Stimulated activated CD8-positive, alpha-beta memory T cell treated with anti-CD3 and anti-CD28 coated beads, Interleukin-2, amount 100 ng/mL, for 1 hour (primary cell): Measurements from ENCODE around the gene RPS6KB1.
"Not testable (repeated sequence)": the region's sequence is repeated elsewhere in the genome, so short reads cannot be mapped to it uniquely, and the experiment has no call there.

Source experiments
- DNase-seq, 2 donors: peaks; one replicate each; pipeline ENCODE4 v3.0.0-alpha.2; 2020; ENCODE audit warnings: low read depth in 2 of 2

RPS6KB1 gene

DNA sequence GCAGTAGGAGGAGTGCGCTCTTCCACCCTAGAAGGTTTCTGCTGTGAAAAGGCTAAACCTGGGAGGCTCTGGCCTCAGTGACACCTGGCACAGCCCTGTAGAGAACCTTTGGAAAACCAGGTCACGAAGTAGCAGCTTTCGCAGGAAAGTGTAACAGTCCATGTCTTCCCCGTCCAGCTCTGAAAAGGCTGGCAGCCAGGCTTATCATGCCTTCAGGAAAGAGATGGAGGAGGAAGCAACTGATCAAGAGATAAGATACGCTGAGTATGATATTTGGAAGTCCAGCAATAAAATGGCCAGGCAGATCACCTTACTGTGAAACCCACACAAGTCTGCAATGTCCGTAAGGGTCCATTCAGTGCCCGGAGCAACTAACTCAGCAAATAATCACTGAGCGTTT lies 22.4 kb upstream of the RPS6KB1 start:
- no peak for DNase-seq

- no peak for DNase-seq
These were observed 20.6 kb upstream of the RPS6KB1 start for GRCh38 chr17:59872351-59872750.

DNA sequence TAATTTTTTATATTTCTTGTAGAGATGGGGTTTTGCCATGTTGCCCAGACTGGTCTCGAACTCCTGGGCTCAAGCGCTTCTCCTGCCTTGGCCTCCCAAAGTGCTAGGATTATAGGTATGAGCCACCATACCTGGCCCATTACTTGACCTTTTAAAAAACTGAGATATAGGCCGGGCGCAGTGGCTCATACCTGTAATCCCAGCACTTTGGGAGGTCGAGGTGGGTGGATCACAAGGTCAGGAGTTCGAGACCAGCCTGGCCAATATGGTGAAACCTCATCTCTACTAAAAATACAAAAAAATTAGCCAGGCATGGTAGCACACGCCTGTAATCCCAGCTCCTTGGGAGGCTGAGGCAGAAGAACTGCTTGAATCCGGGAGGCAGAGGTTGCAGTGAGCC lies 19.5 kb upstream of the RPS6KB1 start:
- not testable (repeated sequence) for DNase-seq

DNA sequence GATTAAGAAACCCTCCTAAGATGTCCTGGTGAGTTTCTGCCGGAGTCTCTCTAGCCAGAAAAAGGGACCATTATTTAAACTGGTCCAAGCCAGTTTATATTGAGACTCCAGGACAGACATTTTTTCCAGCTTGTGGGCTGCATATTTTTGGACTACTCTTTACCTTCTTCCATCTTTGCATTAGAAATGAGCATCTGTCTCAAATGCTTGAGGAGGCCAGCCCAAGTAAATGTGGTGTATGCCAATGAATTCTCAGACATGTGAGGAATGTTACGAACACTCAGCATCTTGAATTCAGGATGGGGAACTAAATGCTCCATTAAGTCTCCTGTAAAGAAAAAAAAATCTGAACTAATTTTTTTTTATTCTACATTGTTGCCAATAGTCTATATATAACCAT lies 18.5 kb upstream of the RPS6KB1 start:
- DNase-seq = no peak

DNA sequence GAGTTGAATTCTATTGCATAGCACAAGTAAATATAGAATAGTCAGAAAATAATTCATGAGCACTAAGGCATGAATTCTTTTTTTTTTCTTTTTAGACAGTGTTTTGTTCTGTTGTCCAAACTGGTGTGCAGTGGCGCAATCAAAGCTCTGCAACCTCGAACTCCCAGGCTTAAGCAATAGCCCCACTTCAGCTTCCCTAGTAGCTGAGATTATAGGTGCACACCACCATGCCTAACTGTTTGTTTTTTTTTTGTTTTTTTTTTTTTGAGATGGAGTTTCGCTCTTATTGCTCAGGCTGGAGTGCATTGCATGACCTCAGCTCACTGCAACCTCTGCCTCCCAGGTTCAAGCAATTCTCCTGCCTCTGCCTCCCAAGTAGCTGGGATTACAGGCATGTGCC lies 16.8 kb upstream of the RPS6KB1 start:
- DNase-seq = no peak

GRCh38 chr17:59877965-59878364 lies 15.0 kb upstream of the RPS6KB1 start:
- no peak for DNase-seq

- no peak for DNase-seq
These were observed 14.3 kb upstream of the RPS6KB1 start for GRCh38 chr17:59878624-59879023.

GRCh38 chr17:59884861-59885260 lies 8.1 kb upstream of the RPS6KB1 start:
- DNase-seq = no peak

GRCh38 chr17:59888145-59888750 lies 4.7 kb upstream of the RPS6KB1 start:
- DNase-seq = no peak

DNA sequence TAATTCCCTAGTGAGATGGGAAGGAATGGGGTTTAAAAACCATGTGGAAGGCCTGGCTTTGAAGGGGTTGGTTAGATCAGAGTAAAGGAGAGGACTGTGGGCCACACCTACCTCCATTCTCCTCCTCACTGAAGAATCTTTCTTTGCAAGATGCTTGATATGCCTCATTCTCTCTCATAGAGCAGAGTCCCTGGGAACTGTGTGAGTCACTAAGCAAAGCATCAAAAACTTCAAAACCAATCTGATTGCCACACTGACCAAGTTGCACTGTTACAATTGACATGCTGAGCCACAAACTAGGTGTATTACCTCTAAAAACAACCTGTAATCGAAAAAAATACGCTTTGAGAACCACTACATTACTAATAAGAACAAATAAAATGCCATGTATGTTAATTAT lies 2.2 kb upstream of the RPS6KB1 start:
- no peak for DNase-seq

GRCh38 chr17:59892251-59892923 lies 534 bp upstream of the RPS6KB1 start:
- no peak for DNase-seq

DNA sequence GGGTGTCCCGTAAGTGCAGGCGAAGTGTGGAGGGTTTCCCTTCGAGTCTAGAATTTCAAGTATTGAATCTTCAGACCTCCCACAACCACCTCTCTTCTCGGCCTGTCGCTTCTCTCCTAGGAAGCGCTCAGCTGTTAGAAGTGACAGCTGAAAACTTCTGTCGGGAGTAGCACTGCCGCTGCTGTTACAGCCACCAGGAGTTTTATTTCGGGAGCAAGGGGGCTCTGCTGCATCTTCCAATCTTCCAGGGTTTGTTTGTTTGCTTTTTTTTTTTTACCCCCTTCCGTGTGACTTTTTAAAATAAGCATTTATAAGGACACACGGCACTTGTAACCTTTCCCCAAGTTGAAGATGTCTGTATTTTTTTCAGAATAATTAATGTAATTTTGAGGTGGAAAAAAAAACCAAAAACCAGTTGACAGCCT lies 767 bp downstream of the RPS6KB1 start:
- no peak for DNase-seq

- no peak for DNase-seq
These were observed 4.2 kb downstream of the RPS6KB1 start for GRCh38 chr17:59897090-59897489.

DNA sequence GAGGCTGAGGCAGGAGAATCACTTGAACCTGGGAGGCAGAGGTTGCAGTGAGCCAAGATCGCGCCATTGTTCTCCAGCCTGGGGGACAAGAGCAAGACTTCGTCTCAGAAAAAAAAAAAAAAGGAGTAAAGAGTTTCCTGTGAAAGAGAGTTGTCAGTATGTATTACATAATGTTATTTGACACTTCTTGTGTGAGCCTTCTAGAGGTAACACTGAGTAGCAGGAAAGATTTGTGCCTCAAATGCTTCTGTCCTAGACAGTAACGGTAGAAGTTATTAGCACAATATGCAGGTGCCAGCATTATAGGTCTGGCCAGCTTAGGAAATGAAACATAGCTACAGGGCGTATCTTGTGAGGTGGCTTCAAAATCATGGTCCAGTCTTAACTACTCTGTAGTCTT lies 6.2 kb downstream of the RPS6KB1 start:
- no peak for DNase-seq

- DNase-seq = no peak
These were observed 8.7 kb downstream of the RPS6KB1 start for GRCh38 chr17:59901604-59902003.

DNA sequence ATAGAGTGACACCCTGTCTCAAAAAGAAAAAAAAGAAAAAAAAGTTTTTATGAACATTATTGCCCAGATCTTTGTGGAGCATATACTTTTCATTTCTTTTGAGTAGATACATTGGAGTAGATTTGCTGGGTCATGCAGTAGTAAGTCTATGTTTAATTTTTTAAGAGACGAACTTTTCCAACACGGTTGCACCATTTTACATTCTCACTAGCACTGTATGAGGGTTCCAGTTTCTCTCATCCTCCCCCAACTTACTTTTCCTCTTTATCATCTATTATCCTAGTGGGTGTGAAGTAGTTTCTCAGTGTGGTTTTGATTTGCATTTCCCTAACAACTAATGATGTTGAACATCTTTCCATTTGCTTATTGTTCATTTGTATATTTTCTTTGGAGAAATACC lies 10.5 kb downstream of the RPS6KB1 start:
- DNase-seq = no peak

- no peak for DNase-seq
These were observed 14.5 kb downstream of the RPS6KB1 start for GRCh38 chr17:59907467-59907866.

DNA sequence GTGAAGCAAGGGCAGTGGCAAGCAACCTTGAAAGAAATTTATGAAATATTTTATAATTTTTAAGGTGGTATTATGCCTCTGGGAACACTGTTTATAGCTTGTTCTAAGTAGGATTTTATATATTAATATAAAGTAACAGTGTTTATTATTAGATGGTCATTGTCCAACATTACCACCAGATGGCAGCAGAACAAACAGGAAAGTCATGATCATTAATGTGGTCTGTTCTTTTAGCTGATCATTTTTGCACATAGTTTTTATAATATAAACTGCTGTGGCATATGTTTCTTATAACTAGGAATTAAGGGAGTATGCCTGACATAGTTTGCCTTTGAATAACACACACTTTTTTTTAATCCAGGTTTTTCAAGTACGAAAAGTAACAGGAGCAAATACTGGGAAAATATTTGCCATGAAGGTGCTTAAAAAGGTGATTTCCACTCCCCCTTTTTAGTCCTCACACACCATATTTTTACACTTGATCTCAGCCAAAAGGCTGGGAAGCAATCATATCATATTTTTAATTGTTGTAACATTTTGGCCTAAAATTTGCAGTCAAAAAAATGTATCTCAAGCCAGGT lies 21.4 kb downstream of the RPS6KB1 start:
- DNase-seq = no peak

DNA sequence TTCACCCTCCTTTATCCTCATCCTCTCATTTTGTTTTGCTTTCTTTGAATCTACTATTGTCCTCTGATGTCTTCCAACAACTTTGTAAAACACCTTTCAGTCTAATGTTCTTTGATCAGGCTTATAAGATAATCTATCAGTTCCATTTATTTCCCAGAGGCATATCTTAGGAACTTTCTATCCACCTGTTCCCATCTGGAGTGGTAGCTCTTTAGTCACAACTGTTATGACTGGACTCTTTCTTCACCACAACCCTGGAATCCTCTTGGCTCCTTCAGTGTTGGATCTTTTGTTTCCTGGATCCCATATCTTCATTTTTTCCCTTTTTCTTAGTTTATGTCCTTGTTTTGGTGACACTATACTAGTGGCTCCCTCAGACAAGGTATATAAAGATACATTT lies 23.5 kb downstream of the RPS6KB1 start:
- no peak for DNase-seq

DNA sequence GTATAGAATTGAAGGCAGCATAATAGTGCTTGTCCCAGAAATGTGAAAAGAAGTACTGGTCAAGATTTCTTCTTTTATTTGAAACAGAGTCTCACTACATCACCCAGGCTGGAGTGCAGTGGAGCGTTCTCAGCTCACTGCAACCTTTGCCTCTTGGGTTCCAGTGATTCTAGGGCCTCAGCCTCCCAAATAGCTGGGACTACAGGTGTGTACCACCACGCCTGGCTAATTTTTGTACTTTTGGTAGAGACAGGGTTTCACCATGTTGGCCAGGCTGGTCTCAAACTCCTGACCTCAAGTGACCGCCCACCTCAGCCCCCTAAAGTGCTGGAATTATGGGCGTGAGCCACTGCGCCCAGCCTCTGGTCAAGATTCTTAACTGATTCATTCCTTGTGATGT lies 27.7 kb downstream of the RPS6KB1 start:
- DNase-seq = not testable (repeated sequence)

GRCh38 chr17:59930121-59930520 lies 37.2 kb downstream of the RPS6KB1 start:
- not testable (repeated sequence) for DNase-seq

- DNase-seq = not testable (repeated sequence)
These were observed 37.8 kb downstream of the RPS6KB1 start for GRCh38 chr17:59930768-59931167.

DNA sequence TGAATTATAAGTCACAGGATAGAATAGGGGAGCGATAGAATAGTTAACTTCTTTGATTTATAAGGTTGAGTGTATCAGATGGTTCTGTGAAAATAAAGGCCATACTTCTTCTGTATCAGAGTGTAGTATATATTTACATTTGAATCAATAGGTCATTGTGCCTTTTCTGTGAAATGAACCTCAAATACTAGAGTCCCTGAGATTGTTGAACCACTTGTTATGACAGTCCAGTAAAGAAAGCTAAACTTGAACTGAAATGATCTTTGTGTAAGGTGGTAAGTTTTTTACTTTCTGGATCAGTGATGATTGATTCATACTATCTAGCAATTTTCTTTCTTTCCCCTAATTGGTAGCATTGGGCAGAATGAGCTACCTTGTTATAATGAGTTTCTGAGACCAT lies 40.4 kb downstream of the RPS6KB1 start:
- not testable (repeated sequence) for DNase-seq
